ENCODE measurements around the gene SRPK2.

GRCh38 chr7:105133358-105133757, 255.4 kb downstream of the SRPK2 start:
- no peak for TF ChIP-seq RAD21 (conservative IDR thresholded peaks at IDR 0.05)
- TF ChIP-seq CTCF (IDR thresholded peaks at IDR 0.05; ENCODE audit: poor library complexity, severe bottlenecking), result no peak
- TF ChIP-seq EZH2 (IDR thresholded peaks at IDR 0.05; ENCODE audit: borderline replicate concordance, insufficient read depth, low read length, poor library complexity, severe bottlenecking), result no peak
- TF ChIP-seq MXI1 (conservative IDR thresholded peaks at IDR 0.05; ENCODE audit: poor library complexity, severe bottlenecking), result no peak

All from neural cell (in vitro differentiated cells).